ENCODE results near the gene SH2D6. TPM values are rescaled to one million over a fixed set of nuclear protein-coding genes. Genes with fewer than 3 reads are reported as not detected.

SH2D6 gene
- polyA plus RNA-seq, 1 donor from 2014 or later: not detected

GRCh38 chr2:85453571-85453970 lies 35.1 kb downstream of the SH2D6 start:
- H3K9ac ChIP-seq (ENCODE audit: low read length): no peak overlapping the region
- no peak overlapping the region for H3K4me3 ChIP-seq (ENCODE audit: low read length)
- no peaks in the 10 kb centered on the region for H3K27me3 ChIP-seq (ENCODE audit: insufficient read depth, low read depth, low read length)
- no peaks in the 10 kb centered on the region for H3K9me3 ChIP-seq (ENCODE audit: low read length)
- no peaks in the 10 kb centered on the region for H3K9me2 ChIP-seq (ENCODE audit: insufficient read depth, low read length)
- TF ChIP-seq CTCF (IDR thresholded peaks at IDR 0.05; ENCODE audit: poor library complexity, severe bottlenecking): no peak
- TF ChIP-seq EP300 (conservative IDR thresholded peaks at IDR 0.05; ENCODE audit: poor library complexity, severe bottlenecking): no peak
- no peak for TF ChIP-seq EZH2 (IDR thresholded peaks at IDR 0.05; ENCODE audit: borderline replicate concordance, insufficient read depth, low read length, poor library complexity, severe bottlenecking)
- TF ChIP-seq SMC3 (conservative IDR thresholded peaks at IDR 0.05; ENCODE audit: poor library complexity): no peak
- TF ChIP-seq POLR2AphosphoS5 (IDR thresholded peaks at IDR 0.05): no peak
- no peak for TF ChIP-seq MXI1 (conservative IDR thresholded peaks at IDR 0.05; ENCODE audit: poor library complexity, severe bottlenecking)
- no peak for TF ChIP-seq TAF1 (IDR thresholded peaks at IDR 0.05; ENCODE audit: low read depth)
- no peak for TF ChIP-seq RAD21 (conservative IDR thresholded peaks at IDR 0.05)
- TF ChIP-seq REST (IDR thresholded peaks at IDR 0.05; ENCODE audit: borderline replicate concordance): no peak
- H3K4me2 ChIP-seq (ENCODE audit: low read length): no peak overlapping the region
- no peaks in the 10 kb centered on the region for H3K36me3 ChIP-seq (ENCODE audit: insufficient read depth, low read length)
- no peak overlapping the region for H3K27ac ChIP-seq (ENCODE audit: low read length)
- no peaks in the 10 kb centered on the region for H3F3A ChIP-seq (ENCODE audit: insufficient read depth, low read length, poor library complexity, severe bottlenecking)
- H3K79me2 ChIP-seq (replicated peaks; ENCODE audit: insufficient read depth, low read length): no peaks in the 10 kb centered on the region
- no peak overlapping the region for H2AFZ ChIP-seq (ENCODE audit: low read depth, low read length)
- H4K20me1 ChIP-seq (ENCODE audit: insufficient read depth): no peaks in the 10 kb centered on the region

GRCh38 chr2:85455552-85456090 lies 37.1 kb downstream of the SH2D6 start:
- H3K36me3 ChIP-seq (ENCODE audit: insufficient read depth, low read length): no peaks in the 10 kb centered on the region
- TF ChIP-seq RAD21 (conservative IDR thresholded peaks at IDR 0.05) (no peak), CTCF (IDR thresholded peaks at IDR 0.05; ENCODE audit: poor library complexity, severe bottlenecking) (no peak), TAF1 (IDR thresholded peaks at IDR 0.05; ENCODE audit: low read depth) (no peak), SMC3 (conservative IDR thresholded peaks at IDR 0.05; ENCODE audit: poor library complexity) (no peak), POLR2AphosphoS5 (IDR thresholded peaks at IDR 0.05) (no peak), EP300 (conservative IDR thresholded peaks at IDR 0.05; ENCODE audit: poor library complexity, severe bottlenecking) (no peak), MXI1 (conservative IDR thresholded peaks at IDR 0.05; ENCODE audit: poor library complexity, severe bottlenecking) (no peak), REST (IDR thresholded peaks at IDR 0.05; ENCODE audit: borderline replicate concordance) (no peak), EZH2 (IDR thresholded peaks at IDR 0.05; ENCODE audit: borderline replicate concordance, insufficient read depth, low read length, poor library complexity, severe bottlenecking) (no peak)
- H3K9ac ChIP-seq (ENCODE audit: low read length): no peak overlapping the region
- H3K4me3 ChIP-seq (ENCODE audit: low read length): no peak overlapping the region
- no peak overlapping the region for H3K27ac ChIP-seq (ENCODE audit: low read length)
- H3K9me3 ChIP-seq (ENCODE audit: low read length): no peaks in the 10 kb centered on the region
- H3K4me2 ChIP-seq (ENCODE audit: low read length): no peak overlapping the region
- no peaks in the 10 kb centered on the region for H3F3A ChIP-seq (ENCODE audit: insufficient read depth, low read length, poor library complexity, severe bottlenecking)
- H3K9me2 ChIP-seq (ENCODE audit: insufficient read depth, low read length): no peaks in the 10 kb centered on the region
- no peaks in the 10 kb centered on the region for H3K27me3 ChIP-seq (ENCODE audit: insufficient read depth, low read depth, low read length)
- H4K20me1 ChIP-seq (ENCODE audit: insufficient read depth): no peaks in the 10 kb centered on the region
- H2AFZ ChIP-seq (ENCODE audit: low read depth, low read length): no peak overlapping the region
- no peaks in the 10 kb centered on the region for H3K79me2 ChIP-seq (replicated peaks; ENCODE audit: insufficient read depth, low read length)
